NCI-H510A treated with DMSO at 0.1 percent for 48 hours (cell line): ENCODE measurements around the gene MBD3L5.
A peak's percentile ranks its signal among the peaks of the same experiment; 100 is the strongest.
"Not testable (repeated sequence)": the region's sequence is repeated elsewhere in the genome, so short reads cannot be mapped to it uniquely, and the experiment has no call there.

Source experiments
- DNase-seq: peaks from one replicate; lab custom pipeline; 2025; lab: John Stamatoyannopoulos, UW

Gene MBD3L5

DNA sequence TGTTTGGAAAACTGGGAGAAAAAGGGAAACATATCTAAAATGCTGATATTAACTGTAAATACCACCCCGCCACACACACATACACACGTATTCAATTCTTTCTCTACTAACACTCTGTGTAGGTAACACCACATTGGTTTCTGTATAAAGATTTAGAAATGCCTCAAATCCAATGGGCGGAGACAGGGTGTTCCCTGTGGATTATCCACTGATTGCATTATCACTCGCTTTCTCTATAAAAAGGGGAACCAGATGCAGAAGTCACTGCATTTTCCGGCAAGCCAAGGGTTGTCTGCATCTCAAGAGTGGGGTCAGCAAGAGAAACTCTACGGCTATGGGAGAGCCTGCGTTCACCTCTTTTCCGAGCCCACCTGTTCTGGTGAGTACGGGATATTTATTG, at the start of gene MBD3L5:
MBD3L5 (plus strand) TSS at position 301 of the 400 bp plus-strand sequence; CDS start at position 335, 34 bp downstream.
- not testable (repeated sequence) for DNase-seq

DNA sequence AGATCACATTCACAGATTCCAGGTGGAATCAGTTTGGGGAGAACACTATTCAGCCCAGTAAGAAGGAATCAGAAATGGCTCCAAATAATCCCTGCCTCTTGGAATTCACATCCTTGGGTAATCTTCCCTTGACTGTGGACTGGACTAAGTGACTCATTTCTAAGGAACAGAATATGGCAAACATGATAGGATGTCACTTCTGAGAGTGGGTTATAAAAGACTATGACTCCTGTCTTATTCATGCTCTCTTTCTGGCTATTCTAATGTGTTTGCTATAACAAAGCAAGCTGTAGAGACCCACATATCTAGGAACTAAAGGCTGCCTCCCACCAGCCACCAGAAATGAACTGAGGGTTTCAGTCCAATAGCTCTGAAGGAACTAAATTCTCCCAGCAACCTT, 46.9 kb upstream of the MBD3L5 start:
- DNase-seq, result no peak

DNA sequence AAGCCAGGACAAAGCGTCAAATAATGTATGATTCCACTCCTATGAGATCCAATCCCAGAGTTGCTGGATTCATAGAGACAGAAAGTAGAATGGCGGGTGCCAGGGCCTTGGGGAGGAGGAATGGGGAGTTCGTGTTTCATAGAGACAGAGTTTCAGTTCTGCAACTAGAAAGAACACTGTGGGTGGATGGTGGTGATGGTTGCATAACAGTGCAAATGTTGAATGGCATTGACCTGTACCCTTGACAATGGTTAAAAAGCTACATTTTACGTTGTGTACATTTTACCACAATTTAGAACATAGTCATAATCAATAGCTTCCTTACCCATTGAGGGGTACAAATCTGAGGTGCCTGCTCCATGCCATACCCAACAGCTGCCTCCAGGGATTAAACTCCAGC, 42.5 kb upstream of the MBD3L5 start:
- DNase-seq, result no peak

DNA sequence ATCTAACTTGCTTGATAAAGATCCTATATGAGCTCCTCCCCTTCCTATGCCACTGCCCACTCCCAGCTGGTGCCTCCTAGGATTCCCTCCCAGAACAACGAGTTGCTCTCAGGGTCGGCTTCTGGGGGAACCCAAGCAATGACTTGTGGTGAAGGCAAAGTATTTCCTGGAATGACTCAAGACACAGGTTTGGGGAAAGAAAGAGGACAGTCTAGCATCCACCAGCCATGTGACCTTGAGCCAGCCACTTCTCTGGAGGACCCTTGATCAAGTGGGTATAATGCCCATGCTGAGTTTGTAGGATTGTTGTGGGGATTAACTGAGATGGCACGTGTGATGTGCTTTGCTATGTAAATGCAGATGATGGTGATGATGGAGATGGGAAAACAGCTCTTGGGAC, 42.1 kb upstream of the MBD3L5 start:
- no peak for DNase-seq

DNA sequence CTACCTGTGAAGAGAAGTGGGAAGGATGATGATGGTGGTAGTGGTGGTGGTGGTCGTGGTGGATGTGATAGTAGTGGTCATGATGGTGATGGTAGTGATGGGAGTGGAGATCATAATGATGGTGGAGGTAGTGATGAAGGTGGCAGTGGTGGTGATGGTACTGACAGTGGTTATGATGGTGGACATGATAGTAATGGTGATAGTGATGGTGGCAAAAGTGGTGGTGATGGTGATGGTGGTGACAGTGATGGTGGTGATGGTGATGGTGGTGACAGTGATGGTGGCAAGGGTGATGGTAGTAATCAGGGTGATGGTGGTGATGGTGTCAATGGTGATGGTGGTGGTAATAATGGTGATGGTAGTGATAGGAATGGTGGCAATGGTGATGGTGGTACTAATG, 35.3 kb upstream of the MBD3L5 start:
- no peak for DNase-seq

DNA sequence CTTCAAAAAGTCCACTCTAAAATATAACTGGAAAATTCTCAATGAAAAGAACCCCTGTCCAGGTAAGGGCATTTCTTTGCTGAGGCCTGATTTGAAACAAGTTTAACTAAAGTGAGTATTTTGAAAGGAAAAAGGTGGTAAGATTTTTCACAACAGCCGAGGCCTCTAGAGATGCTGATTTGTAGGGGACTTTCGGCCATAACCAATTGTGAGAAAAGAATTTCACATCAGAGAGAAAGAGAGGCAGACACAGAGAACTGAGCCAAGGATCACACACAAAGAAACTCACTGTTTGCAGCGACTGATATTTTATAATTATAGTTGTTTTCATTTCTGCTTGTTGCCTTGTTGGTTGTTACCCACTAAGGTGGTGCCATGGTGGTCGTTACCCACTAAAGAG, 33.6 kb upstream of the MBD3L5 start:
- no peak for DNase-seq

DNA sequence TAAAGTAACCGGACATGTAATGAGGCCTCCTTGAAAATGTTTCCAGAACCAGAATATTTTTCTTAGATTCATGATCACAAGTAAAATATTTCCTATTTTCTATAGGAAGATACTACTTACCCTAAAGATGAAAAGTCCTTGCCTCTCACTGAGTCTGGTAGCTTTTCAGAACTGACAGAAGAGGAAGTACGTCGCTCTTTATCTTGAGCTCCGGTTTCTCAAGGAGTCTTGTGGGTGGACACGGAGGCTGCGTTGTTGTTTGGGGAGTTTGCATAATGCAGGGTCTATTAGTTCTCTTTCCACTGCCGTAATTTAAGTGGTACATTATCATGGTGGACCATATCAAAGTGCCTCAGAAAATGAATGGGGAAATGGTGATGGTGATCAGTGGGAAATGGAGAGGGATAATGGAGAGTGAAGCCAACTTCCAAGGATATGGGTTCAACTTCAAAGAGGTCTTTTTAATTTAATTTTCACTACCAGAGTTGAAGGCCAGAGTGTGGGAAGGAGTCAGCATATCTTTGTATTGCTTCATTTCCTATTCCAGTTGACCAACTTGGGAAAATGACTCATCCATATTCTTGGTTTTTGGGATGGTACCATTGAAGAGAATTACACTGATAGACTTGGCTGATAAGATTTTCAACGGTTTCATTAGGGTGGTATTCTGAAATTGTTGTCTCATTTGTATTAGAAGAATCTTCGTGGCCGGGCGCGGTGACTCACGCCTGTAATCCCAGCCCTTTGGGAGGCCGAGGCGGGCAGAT, 32.5 kb upstream of the MBD3L5 start:
- DNase-seq, result no peak

DNA sequence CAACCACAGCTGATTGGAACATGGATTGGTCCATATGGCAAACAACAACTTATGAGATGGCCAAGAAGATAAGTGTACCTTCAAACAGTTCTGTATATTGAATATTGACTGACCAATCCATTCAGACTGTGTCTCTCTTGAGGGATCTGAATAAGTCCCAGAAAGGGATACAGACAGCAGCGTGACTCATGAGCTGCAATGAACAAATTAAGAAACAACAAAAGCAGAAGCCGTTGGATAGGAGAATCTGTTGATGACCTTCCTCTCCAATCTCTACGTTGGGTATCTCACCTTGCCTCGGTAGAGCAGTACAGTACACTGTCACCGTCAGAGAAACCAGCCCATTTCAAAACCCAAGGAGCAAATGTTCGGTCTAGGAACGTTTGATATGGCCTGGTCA, 30.4 kb upstream of the MBD3L5 start:
- DNase-seq, result no peak

DNA sequence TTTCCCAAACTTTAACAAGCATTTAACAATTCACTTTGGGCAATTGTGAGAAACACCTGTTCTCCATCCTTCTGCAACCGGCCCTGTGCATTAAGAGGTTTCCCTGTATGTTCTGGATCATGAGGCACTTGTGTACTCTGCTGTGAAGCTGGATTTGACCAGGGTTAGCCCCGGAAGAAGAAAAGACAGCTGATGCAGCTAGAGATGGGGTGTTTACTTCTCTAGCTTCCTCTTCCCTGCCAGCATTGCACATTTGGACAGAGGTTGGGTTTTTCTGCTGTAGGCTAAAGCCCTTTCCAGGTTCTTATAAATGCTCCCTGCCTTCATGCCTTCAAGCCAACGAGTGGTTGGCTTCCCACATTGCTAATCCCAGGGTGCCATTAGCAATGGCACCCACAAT, 30.0 kb upstream of the MBD3L5 start:
- DNase-seq, result no peak

DNA sequence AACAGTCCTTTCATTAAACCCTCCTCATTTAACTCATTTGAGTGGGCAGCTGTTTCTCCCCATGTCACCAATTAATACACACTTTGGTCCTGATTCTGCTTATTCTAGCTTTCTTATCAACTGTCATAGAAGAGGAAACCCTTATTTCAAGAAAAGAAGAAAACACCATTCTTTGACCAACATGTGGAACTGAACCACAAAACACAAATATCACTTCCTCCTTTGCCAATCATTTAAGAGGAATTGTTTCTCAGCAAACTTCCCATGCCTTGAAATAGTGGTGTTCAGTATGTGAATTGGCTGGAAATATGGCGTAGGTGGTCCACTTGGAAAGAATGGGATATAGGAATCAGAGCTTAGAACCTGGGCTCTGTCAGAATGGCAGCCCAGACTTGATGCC, 29.6 kb upstream of the MBD3L5 start:
- no peak for DNase-seq

DNA sequence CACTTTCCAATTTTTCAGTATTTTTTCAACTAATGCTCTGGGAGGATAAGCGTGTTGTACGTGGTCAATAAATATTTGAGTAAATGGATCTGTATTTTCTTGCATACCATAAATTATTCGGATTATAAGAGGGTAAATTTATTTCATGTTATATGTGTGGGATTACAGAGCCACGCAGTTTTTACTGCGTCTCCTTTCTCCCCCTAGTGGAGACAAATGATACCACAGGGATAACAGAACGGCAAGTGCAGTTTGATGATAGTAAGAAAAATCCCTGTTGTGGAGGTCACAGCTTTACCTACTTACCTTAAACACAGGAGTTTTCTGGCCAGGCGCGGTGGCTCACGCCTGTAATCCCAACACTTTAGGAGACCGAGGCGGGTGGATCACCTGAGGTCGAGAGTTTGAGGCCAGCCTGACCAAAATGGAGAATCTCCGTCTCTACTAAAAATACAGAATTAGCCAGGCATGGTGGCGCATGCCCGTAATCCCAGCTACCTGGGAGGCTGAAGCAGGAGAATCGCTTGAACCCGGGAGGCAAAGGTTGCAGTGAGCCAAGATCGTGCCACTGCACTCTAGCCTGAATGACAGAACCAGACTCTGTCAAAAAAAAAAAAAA, 26.0 kb upstream of the MBD3L5 start:
- peak; percentile 31 for DNase-seq

DNA sequence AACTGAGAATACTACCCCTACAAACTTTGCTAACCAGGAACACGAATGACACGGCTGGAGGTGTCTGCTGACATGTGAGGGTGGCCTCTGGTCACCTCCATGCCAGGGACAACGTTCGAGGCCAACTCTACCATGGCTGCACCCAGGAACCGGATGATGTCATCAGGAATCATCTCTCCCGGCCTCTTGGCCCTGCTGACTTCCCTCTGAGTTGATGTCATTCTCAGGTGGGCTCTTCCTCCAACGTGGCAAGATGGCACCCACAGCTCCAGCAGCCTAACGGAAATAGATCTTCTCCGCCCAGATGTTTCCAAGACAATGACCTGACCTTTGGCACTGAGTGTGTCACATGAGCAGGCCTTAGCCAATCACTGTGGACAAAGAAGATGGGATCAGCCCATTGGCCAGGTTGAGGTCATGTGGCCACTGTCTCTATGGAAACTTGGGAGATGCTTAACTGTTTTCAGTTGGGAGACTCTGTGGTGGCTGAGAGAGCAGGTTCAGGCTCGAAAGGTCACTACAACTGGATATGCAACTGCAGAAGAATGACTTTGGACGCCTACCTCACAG, 24.2 kb upstream of the MBD3L5 start:
- DNase-seq, result no peak

DNA sequence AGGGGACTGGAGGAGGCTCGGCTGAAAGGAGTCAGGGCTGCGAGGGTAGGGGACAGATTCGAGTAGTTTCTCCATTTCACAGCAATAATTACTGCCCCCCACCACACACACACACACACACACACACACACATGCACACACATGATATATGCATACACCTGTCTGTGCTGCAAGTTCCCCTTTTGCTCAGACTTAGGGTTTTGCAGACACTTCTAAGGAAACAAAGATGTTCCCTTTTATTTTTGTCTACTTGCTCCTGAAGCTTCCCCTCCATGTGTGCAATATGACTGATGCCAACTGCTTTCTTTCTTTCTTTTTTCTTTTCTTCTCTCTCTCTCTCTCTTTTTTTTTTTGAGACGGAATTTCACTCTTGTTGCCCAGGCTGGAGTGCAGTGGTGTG, 22.5 kb upstream of the MBD3L5 start:
- no peak for DNase-seq

DNA sequence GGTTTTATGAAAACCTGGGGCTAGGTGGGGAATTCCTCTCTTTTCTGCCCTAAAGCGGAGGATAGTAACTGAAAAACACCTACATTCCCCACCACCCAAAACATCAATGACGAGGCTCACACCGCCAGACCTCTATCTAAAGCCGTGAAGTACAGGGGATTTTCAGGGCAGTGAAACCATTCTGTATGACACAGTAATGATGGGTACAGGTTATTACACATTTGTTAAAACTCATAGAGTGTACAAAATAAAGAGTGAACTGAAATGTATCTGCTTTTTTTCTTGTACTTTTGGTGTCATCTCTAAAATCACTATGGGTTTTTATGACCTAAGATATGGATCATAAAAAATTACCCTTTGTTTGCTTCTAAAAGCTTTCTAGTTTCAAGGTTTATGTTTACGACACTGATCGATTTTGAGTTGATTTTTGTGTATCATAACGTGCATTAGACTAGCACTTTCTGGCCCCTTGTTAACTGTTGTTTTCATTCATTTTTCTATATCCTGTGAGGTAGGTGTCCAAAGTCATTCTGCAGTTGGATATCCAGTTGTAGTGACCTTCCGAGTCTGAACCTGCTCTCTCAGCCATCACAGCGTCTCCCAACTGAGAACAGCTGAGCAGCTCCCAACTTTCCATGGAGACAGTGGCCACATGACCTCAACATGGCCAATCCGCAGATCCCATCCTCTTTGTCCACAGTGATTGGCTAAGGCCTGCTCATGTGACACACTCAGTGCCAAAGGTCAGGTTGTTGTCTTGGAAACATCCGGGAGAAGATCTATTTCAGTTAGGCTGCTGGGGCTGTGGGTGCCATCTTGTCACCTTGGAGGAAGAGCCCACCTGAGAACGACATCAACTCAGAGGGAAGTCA, 19.4 kb upstream of the MBD3L5 start:
- no peak for DNase-seq

DNA sequence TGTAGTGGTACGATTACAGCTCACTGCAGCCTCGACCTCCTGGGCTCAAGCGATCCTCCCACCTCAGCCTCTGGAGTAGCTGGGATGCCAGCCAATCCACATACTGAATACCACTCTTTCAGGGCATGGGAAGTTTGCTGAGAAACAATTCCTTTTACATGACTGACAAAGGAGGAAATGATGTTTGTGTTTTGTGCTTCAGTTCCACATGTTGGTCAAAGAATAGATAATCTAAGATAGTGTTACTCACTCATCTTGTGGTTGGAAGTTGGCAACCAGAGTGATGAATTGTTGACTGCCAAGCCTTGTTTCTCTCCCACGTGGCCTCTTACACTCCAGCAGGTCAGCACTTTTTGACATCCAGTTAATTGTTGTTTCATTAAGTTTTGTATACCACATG, 16.7 kb upstream of the MBD3L5 start:
- DNase-seq, result no peak

DNA sequence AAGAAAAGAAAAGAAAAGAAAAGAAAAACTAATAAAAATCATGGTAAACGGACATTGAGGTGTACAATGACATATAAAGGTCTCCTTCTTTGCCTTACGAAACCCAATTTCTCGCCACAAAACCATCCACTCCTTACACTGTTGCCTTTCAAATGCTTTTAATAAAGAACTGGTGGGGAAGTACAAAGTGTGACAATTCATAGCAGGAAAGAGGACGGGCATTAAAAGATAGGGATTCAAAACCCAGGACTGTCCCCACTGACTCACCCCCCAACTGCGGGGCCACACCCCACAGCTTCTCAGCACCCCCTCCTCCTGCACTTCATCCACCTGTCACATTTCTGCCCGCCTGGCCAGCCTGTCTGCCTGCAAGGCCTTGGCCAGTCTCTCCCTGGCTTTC, 11.6 kb upstream of the MBD3L5 start:
- DNase-seq, result no peak

DNA sequence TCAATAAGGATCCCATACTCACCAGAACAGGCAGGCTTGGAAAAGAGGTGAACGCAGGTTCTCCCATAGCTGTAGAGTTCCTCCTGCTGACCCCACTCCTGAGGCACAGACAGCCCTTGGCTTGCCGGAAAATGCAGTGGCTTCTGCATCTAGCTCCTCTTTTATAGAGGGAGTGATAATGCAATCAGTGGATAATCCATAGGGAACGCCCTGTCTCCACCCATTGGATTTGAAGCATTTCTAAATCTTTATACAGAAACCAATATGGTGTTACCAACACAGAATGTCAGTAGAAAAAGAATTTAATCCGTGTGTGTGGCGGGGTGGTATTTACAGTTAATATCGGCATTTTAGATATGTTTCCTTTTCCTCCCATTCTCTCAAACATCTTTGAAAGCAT, 9.0 kb upstream of the MBD3L5 start, which contains the start of gene MBD3L2B:
MBD3L2B (minus strand) TSS at position 101 of the 400 bp plus-strand sequence; CDS start at position 67, 34 bp downstream.
- not testable (repeated sequence) for DNase-seq

DNA sequence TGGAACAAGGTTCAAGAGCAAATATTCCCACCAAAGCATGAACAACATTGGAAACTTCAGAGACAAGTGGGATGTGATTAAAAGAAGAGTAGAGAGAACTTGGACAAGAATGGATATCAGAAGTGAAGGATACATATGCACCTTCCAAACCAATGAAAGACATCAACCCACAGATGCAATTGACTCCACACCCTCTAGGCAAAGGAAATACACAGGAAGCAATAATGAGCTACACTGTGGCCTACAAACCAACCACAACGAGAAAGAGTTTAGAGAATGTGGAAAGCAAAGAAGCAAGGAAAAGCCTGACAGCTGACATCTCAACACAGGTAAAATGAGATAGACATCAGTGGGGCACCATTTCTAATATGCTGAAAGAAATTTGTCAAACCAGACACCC, 1.6 kb upstream of the MBD3L5 start:
- not testable (repeated sequence) for DNase-seq

DNA sequence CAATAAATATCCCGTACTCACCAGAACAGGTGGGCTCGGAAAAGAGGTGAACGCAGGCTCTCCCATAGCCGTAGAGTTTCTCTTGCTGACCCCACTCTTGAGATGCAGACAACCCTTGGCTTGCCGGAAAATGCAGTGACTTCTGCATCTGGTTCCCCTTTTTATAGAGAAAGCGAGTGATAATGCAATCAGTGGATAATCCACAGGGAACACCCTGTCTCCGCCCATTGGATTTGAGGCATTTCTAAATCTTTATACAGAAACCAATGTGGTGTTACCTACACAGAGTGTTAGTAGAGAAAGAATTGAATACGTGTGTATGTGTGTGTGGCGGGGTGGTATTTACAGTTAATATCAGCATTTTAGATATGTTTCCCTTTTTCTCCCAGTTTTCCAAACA, 9.7 kb downstream of the MBD3L5 start, which contains the start of gene MBD3L4:
MBD3L4 (minus strand) TSS at position 101 of the 400 bp plus-strand sequence; CDS start at position 66, 35 bp downstream.
- not testable (repeated sequence) for DNase-seq

DNA sequence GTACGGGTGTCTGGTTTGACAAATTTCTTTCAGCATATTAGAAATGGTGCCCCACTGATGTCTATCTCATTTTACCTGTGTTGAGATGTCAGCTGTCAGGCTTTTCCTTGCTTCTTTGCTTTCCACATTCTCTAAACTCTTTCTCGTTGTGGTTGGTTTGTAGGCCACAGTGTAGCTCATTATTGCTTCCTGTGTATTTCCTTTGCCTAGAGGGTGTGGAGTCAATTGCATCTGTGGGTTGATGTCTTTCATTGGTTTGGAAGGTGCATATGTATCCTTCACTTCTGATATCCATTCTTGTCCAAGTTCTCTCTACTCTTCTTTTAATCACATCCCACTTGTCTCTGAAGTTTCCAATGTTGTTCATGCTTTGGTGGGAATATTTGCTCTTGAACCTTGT, 11.2 kb downstream of the MBD3L5 start:
- not testable (repeated sequence) for DNase-seq

DNA sequence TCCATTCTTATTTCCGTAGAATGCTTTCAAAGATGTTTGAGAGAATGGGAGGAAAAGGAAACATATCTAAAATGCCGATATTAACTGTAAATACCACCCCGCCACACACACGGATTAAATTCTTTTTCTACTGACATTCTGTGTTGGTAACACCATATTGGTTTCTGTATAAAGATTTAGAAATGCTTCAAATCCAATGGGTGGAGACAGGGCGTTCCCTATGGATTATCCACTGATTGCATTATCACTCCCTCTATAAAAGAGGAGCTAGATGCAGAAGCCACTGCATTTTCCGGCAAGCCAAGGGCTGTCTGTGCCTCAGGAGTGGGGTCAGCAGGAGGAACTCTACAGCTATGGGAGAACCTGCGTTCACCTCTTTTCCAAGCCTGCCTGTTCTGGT, 18.6 kb downstream of the MBD3L5 start, which contains the start of gene MBD3L2:
MBD3L2 (plus strand) TSS at position 301 of the 400 bp plus-strand sequence; CDS start at position 354, 53 bp downstream.
- DNase-seq, result not testable (repeated sequence)

DNA sequence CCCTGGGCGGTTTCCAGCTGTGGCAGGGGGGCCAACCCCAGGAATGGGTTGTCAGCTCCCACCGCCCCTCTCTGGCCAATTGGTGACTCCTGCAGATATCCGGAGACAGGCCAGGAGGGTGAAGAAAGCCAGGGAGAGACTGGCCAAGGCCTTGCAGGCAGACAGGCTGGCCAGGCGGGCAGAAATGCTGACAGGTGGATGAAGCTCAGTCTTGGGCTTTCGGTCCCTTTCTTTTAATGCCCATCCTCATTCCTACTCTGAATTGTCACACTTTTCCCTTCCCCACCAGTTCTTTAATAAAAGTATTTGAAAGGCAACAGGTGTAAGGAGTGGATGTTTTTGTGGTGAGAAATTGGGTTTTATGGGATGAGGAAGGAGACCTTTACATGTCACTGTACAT, 21.0 kb downstream of the MBD3L5 start:
- not testable (repeated sequence) for DNase-seq
